Endothelial cell of umbilical vein (primary cell): ENCODE data around the gene F8. TPM values are rescaled to one million over a fixed set of nuclear protein-coding genes. Genes with fewer than 3 reads are reported as not detected.

Source experiments
- BruUV-seq: library from RNA; stranded (reverse); fragments of 400-500 nt; replicated peaks from 2 replicates; lab custom pipeline; 2021; lab: Mats Ljungman, UMichigan
- CTCF ChIA-PET: fragments of 300-600, 350-600 bp; sonication (Branson Sonifier 250); formaldehyde crosslinking; loops from one replicate; lab custom pipeline; 2021; ENCODE audit warnings: antibody characterized with exemption, inconsistent platforms; lab: Charles Lee
- POLR2A ChIA-PET: fragments of 300-600, 350-600 bp; sonication (Branson Sonifier 250); formaldehyde crosslinking; loops from one replicate; lab custom pipeline; 2021; ENCODE audit warnings: antibody characterized with exemption, inconsistent platforms; lab: Charles Lee
- DNase-seq: peaks from one replicate; pipeline ENCODE4 v3.0.0-alpha.2; 2011; ENCODE audit warnings: low read depth, low spot score
- FAIRE-seq: peaks from 2 replicates; lab custom pipeline; 2011; peaks lifted over from hg19 to GRCh38; lab: Jason Lieb, UNC
- H2AFZ ChIP-seq: 2 replicates; pipeline ENCODE4 v1.6.0; 2012; ENCODE audit warnings: low read depth, low read length, control low read depth, inconsistent platforms
- H3K27ac ChIP-seq: 2 replicates; pipeline ENCODE4 v1.5.1; 2011; ENCODE audit warnings: low read depth, mild to moderate bottlenecking, control low read depth, low read length, moderate library complexity; ENCODE audit not compliant: insufficient read depth
- H3K27me3 ChIP-seq, 2 experiments: 2 replicates each; pipeline versions ENCODE4 v1.6.0 to v1.6.1; 2011; ENCODE audit warnings: low read length in 2 of 2, mixed read lengths in 1 of 2; ENCODE audit not compliant: control insufficient read depth in 2 of 2, insufficient read depth in 2 of 2
- H3K36me3 ChIP-seq, 2 experiments: 2 replicates in 1 of 2; 3 replicates in 1 of 2; pipeline ENCODE4 v1.5.1; 2011; ENCODE audit warnings: low read length in 2 of 2, mild to moderate bottlenecking in 1 of 2, moderate library complexity in 1 of 2; ENCODE audit not compliant: control insufficient read depth in 2 of 2, insufficient read depth in 2 of 2; ENCODE audit errors: extremely low read depth in 1 of 2
- H3K4me1 ChIP-seq: 3 replicates; pipeline ENCODE4 v1.5.1; 2011; ENCODE audit warnings: mild to moderate bottlenecking, low read length; ENCODE audit not compliant: control insufficient read depth, insufficient read depth; ENCODE audit errors: extremely low read depth
- H3K4me2 ChIP-seq: 2 replicates; pipeline ENCODE4 v1.6.1; 2011; ENCODE audit warnings: low read length, control low read depth, mixed read lengths; ENCODE audit not compliant: insufficient read depth
- H3K4me3 ChIP-seq, 3 experiments: fragments of 200-600 bp in 1 of 3; sonication (generic), shearing (Covaris generic) in 1 of 3; replicated peaks in 1 of 3; 2 replicates each; pipeline ENCODE4 v1.5.1; 2011 to 2016; ENCODE audit warnings: control low read depth in 3 of 3, low read length in 3 of 3, mild to moderate bottlenecking in 2 of 3, inconsistent platforms in 1 of 3, low read depth in 1 of 3, moderate library complexity in 1 of 3; ENCODE audit not compliant: insufficient read depth in 1 of 3
- H3K79me2 ChIP-seq: 2 replicates; pipeline ENCODE4 v1.6.0; 2012; ENCODE audit warnings: low read length, inconsistent platforms; ENCODE audit not compliant: control insufficient read depth, insufficient read depth
- H3K9ac ChIP-seq: replicated peaks from 2 replicates; pipeline ENCODE3; 2011; ENCODE audit warnings: low read length, control low read depth; ENCODE audit not compliant: insufficient read depth; ENCODE audit errors: extremely low read depth
- H3K9me1 ChIP-seq: replicated peaks from 3 replicates; pipeline ENCODE4 v1.6.0; 2011; ENCODE audit warnings: mild to moderate bottlenecking, low read length; ENCODE audit not compliant: control insufficient read depth, insufficient read depth; ENCODE audit errors: extremely low read depth
- H3K9me3 ChIP-seq: replicated peaks from 2 replicates; pipeline ENCODE4 v1.5.1; 2012; ENCODE audit warnings: low read length, inconsistent platforms; ENCODE audit not compliant: control insufficient read depth, insufficient read depth
- H4K20me1 ChIP-seq: replicated peaks from 2 replicates; pipeline ENCODE3; 2011; ENCODE audit warnings: mild to moderate bottlenecking, low read length; ENCODE audit not compliant: control insufficient read depth, insufficient read depth; ENCODE audit errors: extremely low read depth
- EZH2 ChIP-seq: IDR thresholded peaks from 2 replicates; pipeline ENCODE4 v1.6.1; 2012; ENCODE audit warnings: borderline replicate concordance, low read depth, mild to moderate bottlenecking, moderate library complexity, low read length, inconsistent platforms; ENCODE audit not compliant: severe bottlenecking
- FOS ChIP-seq: IDR thresholded peaks from 2 replicates; pipeline ENCODE4 v1.6.1; 2011; ENCODE audit warnings: mild to moderate bottlenecking, low read length, moderate library complexity, borderline replicate concordance; ENCODE audit not compliant: insufficient read depth
- GATA2 ChIP-seq: IDR thresholded peaks from 2 replicates; pipeline ENCODE4 v1.7.0; 2011; ENCODE audit warnings: low read depth, mild to moderate bottlenecking, moderate library complexity, mixed read lengths, low read length; ENCODE audit not compliant: insufficient read length, insufficient read depth
- JUN ChIP-seq: IDR thresholded peaks from 2 replicates; pipeline ENCODE4 v1.6.1; 2011; ENCODE audit warnings: borderline replicate concordance, low read depth; ENCODE audit not compliant: insufficient read length, insufficient read depth
- MYC ChIP-seq: IDR thresholded peaks from one replicate; pipeline ENCODE4 v1.6.1; 2011; ENCODE audit warnings: mild to moderate bottlenecking, low read depth, low read length
- POLR2A ChIP-seq: IDR thresholded peaks from 2 replicates; pipeline ENCODE4 v1.6.1; 2012; ENCODE audit warnings: low read depth, mild to moderate bottlenecking, control low read depth, low read length
- POLR2AphosphoS5 ChIP-seq: IDR thresholded peaks from 2 replicates; pipeline ENCODE4 v1.6.1; 2012; ENCODE audit warnings: low read depth, mild to moderate bottlenecking, control low read depth, low read length, moderate library complexity; ENCODE audit not compliant: insufficient read depth
- dilution Hi-C: fragments of 300-500 bp; cut with MboI; formaldehyde crosslinking; loops from one replicate; pipeline ENCODE4 v1.15.0; 2019; ENCODE audit warnings: low sequenced_read_pairs; ENCODE audit not compliant: extremely low pct_ligation_motif_present
- intact Hi-C: fragments of 100-400 bp; cut with micrococcal nuclease; formaldehyde crosslinking; loops from one replicate; pipeline ENCODE4 v1.10.0; 2022
- polyA plus RNA-seq, 4 experiments: library from polyadenylated mRNA; depleted of rRNA in 3 of 4; stranded (reverse) in 3 of 4; unstranded in 1 of 4; fragments of >200 nt; gene quantifications; 2 replicates each; pipeline versions ENCODE4 v1.2.1 to v1.2.3, GENCODE V29; 2011 to 2012; ENCODE audit warnings: missing spikeins in 1 of 4
- total RNA-seq: library from RNA; stranded (reverse); gene quantifications from 2 replicates; pipeline ENCODE4 v1.2.3, GENCODE V29; 2021
- TF ChIP-seq, protein P1 (sequence below): IDR thresholded peaks from 2 replicates; pipeline ENCODE4 v1.6.1; 2011; ENCODE audit not compliant: insufficient read depth, insufficient read length
- TF ChIP-seq, protein P2 (sequence below), 2 donors: IDR thresholded peaks; 1 replicate in 1 of 2; 2 replicates in 1 of 2; pipeline ENCODE4 v1.5.1; 2011; ENCODE audit warnings: low read length in 2 of 2, mild to moderate bottlenecking in 2 of 2, moderate library complexity in 2 of 2, control low read depth in 1 of 2, inconsistent platforms in 1 of 2, low read depth in 1 of 2; ENCODE audit not compliant: insufficient read depth in 1 of 2; ENCODE audit errors: extremely low read depth in 1 of 2

F8 gene
- total and polyA plus RNA-seq, 2 donors (not counting 3 experiments of a cell fraction or from before 2014, with no cell fraction given): 0.62 to 1.1 TPM

GRCh38 chrX:154991039-154991438 is 31.5 kb downstream of the F8 start:
- H2AFZ ChIP-seq: no peak overlapping the region
- TF ChIP-seq, protein P1, sequence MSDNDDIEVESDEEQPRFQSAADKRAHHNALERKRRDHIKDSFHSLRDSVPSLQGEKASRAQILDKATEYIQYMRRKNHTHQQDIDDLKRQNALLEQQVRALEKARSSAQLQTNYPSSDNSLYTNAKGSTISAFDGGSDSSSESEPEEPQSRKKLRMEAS: no peak
- TF ChIP-seq GATA2 (no peak), FOS (no peak), POLR2A (no peak), MYC (no peak), JUN (no peak), POLR2AphosphoS5 (no peak), EZH2 (no peak)
- H4K20me1 ChIP-seq: no peaks in the 10 kb centered on the region
- H3K79me2 ChIP-seq: no peaks in the 10 kb centered on the region
- no peak overlapping the region for H3K4me2 ChIP-seq
- no peaks in the 10 kb centered on the region for H3K9me1 ChIP-seq
- dilution Hi-C loops: no loop called here
- no TSS peak for BruUV-seq
- FAIRE-seq: no peak
- no peak overlapping the region for H3K9ac ChIP-seq
- no peak overlapping the region for H3K27ac ChIP-seq
- H3K27me3 ChIP-seq: no peaks in the 10 kb centered on the region
- no peak for DNase-seq
- ChIA-PET POLR2A (no interaction called here), CTCF (no interaction called here)
- H3K4me3 ChIP-seq: no peak overlapping the region
- no peaks in the 10 kb centered on the region for H3K9me3 ChIP-seq
- no peaks in the 10 kb centered on the region for H3K4me1 ChIP-seq
- intact Hi-C loops: no loop called here
- no peaks in the 10 kb centered on the region for H3K36me3 ChIP-seq

- Histone ChIP-seq H3K27ac (no peak overlapping the region), H2AFZ (no peak overlapping the region), H3K79me2 (no peaks in the 10 kb centered on the region), H3K27me3 (no peaks in the 10 kb centered on the region), H3K4me3 (no peak overlapping the region), H4K20me1 (no peaks in the 10 kb centered on the region), H3K4me1 (no peaks in the 10 kb centered on the region), H3K4me2 (no peak overlapping the region), H3K9me1 (no peaks in the 10 kb centered on the region), H3K9me3 (no peaks in the 10 kb centered on the region), H3K36me3 (no peaks in the 10 kb centered on the region), H3K9ac (no peak overlapping the region)
- FAIRE-seq (no peak), DNase-seq (no peak)
- POLR2A ChIA-PET: no interaction called here
- intact Hi-C loops: no loop called here
- BruUV-seq: no TSS peak
- no peak for TF ChIP-seq POLR2AphosphoS5
- no peak for TF ChIP-seq FOS
- TF ChIP-seq, protein P1: no peak
- TF ChIP-seq EZH2: no peak
- no peak for TF ChIP-seq MYC
- TF ChIP-seq, protein P2, sequence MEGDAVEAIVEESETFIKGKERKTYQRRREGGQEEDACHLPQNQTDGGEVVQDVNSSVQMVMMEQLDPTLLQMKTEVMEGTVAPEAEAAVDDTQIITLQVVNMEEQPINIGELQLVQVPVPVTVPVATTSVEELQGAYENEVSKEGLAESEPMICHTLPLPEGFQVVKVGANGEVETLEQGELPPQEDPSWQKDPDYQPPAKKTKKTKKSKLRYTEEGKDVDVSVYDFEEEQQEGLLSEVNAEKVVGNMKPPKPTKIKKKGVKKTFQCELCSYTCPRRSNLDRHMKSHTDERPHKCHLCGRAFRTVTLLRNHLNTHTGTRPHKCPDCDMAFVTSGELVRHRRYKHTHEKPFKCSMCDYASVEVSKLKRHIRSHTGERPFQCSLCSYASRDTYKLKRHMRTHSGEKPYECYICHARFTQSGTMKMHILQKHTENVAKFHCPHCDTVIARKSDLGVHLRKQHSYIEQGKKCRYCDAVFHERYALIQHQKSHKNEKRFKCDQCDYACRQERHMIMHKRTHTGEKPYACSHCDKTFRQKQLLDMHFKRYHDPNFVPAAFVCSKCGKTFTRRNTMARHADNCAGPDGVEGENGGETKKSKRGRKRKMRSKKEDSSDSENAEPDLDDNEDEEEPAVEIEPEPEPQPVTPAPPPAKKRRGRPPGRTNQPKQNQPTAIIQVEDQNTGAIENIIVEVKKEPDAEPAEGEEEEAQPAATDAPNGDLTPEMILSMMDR (IDR thresholded peaks at IDR 0.05; ENCODE audit: extremely low read depth in 1 of 2, insufficient read depth in 1 of 2, low read depth in 1 of 2, low read length in 2 of 2): no peak
- TF ChIP-seq POLR2A: no peak
- TF ChIP-seq JUN: no peak
- no peak for TF ChIP-seq GATA2
- CTCF ChIA-PET: no interaction called here
- dilution Hi-C loops: no loop called here
Measured at GRCh38 chrX:154990496-154990895, 32.0 kb downstream of the F8 start.
